Kidney epithelial cell (primary cell): ENCODE data around the gene KRT5. TPM values are rescaled to one million over a fixed set of nuclear protein-coding genes. Genes with fewer than 3 reads are reported as not detected.

Experiments
- DNase-seq: peaks from one replicate; pipeline ENCODE4 v3.0.0-alpha.2; 2010; ENCODE audit warnings: low read depth
- H3K27me3 ChIP-seq: 2 replicates; pipeline ENCODE4 v1.6.0; 2011; ENCODE audit warnings: low read length; ENCODE audit not compliant: control insufficient read depth, insufficient read depth
- H3K36me3 ChIP-seq: 2 replicates; pipeline ENCODE4 v1.5.1; 2011; ENCODE audit warnings: low read length; ENCODE audit not compliant: control insufficient read depth, insufficient read depth
- H3K4me3 ChIP-seq: 2 replicates; pipeline ENCODE4 v1.5.1; 2011; ENCODE audit warnings: low read depth, mild to moderate bottlenecking, control low read depth, low read length
- CTCF ChIP-seq: IDR thresholded peaks from 2 replicates; pipeline ENCODE4 v1.5.1; 2011; ENCODE audit warnings: mild to moderate bottlenecking, moderate library complexity, low read length, control low read depth, inconsistent platforms; ENCODE audit not compliant: insufficient read depth, poor library complexity, severe bottlenecking
- total RNA-seq: library from RNA; depleted of rRNA; stranded (reverse); fragments of >200 nt; gene quantifications from 2 replicates; pipeline ENCODE4 v1.2.3, GENCODE V29; 2015

The KRT5 gene
- total RNA-seq, 1 donor from 2014 or later, result not detected

- no peak for DNase-seq
- TF ChIP-seq CTCF, result no peak
- no peaks in the 10 kb centered on the region for H3K36me3 ChIP-seq
- no peak overlapping the region for H3K4me3 ChIP-seq
- no peaks in the 10 kb centered on the region for H3K27me3 ChIP-seq
Observed at GRCh38 chr12:52534482-52534881, 14.3 kb upstream of the KRT5 start.

GRCh38 chr12:52533686-52534470, 13.7 kb upstream of the KRT5 start:
- H3K4me3 ChIP-seq, result no peak overlapping the region
- no peak for TF ChIP-seq CTCF
- no peak for DNase-seq
- no peaks in the 10 kb centered on the region for H3K36me3 ChIP-seq
- H3K27me3 ChIP-seq, result no peaks in the 10 kb centered on the region

- no peak for DNase-seq
Observed at GRCh38 chr12:52532636-52533035, 12.4 kb upstream of the KRT5 start.

GRCh38 chr12:52531566-52532300, 11.5 kb upstream of the KRT5 start:
- no peak overlapping the region for H3K4me3 ChIP-seq
- H3K36me3 ChIP-seq, result no peaks in the 10 kb centered on the region
- DNase-seq, result no peak
- no peaks in the 10 kb centered on the region for H3K27me3 ChIP-seq
- no peak for TF ChIP-seq CTCF

More at GRCh38 chr12:52532636-52533035, 12.4 kb upstream of the KRT5 start:
- Histone ChIP-seq H3K27me3 (no peaks in the 10 kb centered on the region), H3K4me3 (no peak overlapping the region), H3K36me3 (no peaks in the 10 kb centered on the region)
- no peak for TF ChIP-seq CTCF

GRCh38 chr12:52530905-52531304, 10.7 kb upstream of the KRT5 start:
- no peak for TF ChIP-seq CTCF
- Histone ChIP-seq H3K27me3 (peaks cover 2% of the 10 kb centered on the region), H3K36me3 (no peaks in the 10 kb centered on the region), H3K4me3 (no peak overlapping the region)
- no peak for DNase-seq
